AML-193 (cell line): ENCODE measurements around the gene MMP11.

Experiments
- DNase-seq, 2 experiments: peaks; one replicate each; lab custom pipeline; 2025; lab: John Stamatoyannopoulos, UW

MMP11 gene

GRCh38 chr22:23759566-23759965, 13.1 kb upstream of the MMP11 start:
- DNase-seq, result no peak

- no peak for DNase-seq
Measured at GRCh38 chr22:23760056-23760455, 12.6 kb upstream of the MMP11 start.

GRCh38 chr22:23762842-23763578, 9.6 kb upstream of the MMP11 start, which contains the start of gene C22orf15:
Gene C22orf15 (plus strand): TSS chr22:23762990. CDS start chr22:23763307, 317 bp downstream.
- DNase-seq, result no peak

DNA sequence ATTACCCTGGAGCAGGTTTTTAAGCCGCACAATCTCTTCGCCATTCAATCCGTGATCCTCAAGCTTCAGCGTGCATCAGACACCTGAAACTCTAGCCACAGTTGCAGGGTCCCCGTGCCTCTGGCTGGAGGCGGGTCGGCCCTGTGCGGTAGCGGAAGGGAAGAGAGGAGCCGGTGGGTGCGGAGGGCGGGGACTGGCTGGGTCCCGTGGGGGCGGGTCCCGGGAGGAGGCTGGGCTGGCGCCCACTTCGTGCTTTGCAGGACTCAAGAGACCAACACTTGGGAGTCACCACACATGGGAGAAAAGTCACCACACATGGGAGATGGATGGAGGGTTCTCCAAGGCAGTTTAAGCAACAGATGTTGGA, 9.1 kb upstream of the MMP11 start:
- DNase-seq, result no peak

DNA sequence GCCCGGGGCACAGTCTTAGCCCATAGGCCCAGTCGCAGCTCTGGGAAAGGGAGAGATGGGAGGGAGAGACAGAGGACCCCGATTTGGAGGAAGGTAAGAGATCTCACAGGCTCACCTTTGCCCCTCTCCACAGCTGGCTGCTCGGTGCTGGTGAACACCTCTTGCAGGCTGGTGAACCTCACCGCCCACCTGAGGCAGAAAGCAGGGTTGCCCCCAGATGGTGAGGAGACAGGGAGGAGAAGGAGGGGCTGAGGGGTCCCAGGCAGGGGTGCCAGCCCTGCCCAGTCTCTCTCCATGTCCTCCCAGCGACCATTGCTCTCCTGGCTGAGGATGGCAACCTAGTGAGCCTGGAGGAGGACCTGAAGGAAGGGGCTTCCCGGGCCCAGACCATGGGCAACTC, 8.7 kb upstream of the MMP11 start:
- DNase-seq, result no peak

DNA sequence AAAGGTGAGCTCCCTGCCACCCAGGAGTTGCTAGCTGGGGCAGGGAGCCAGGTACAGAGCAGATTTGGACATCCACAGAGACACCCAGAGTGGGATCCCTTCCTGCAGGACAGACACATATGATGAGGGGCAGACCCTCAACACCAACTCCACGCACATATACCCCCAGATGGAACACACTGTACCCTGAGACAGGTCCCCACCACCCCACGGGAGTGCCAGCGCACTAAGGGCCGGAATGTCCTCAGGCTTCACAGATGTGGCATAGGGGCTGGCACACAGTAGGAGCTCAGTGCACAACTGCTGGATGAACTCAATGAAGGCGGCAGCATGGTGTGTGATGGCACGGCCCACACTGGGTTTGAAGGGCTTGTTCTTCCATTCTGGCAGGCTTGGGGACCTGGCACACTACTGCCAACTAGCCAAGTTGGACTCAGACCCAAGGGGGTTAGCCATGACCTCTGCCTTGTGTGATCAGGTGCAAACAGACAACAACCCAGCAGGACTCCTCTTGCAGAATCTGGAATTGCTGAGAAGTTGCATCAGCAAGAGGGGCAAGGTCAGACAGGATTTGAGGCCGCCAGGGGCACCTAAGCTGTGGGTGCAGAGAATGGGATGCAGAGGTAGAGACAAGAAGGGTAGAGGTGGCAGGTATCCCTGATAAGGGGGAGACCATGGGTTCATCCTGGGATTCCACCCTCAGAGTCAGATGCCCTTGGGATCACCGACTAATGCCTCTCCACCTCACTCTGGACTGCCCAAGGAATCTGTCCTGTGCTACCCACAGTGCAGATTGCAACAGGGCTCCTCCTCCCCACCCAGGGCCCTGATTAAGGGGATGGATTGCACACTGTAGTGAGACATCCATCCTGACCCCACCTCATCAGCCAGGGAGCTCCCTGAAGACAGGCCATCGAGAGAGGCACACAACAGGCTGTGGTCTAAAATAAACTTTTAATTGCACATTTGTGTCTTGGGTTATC, 7.5 kb upstream of the MMP11 start:
- DNase-seq, result no peak

DNA sequence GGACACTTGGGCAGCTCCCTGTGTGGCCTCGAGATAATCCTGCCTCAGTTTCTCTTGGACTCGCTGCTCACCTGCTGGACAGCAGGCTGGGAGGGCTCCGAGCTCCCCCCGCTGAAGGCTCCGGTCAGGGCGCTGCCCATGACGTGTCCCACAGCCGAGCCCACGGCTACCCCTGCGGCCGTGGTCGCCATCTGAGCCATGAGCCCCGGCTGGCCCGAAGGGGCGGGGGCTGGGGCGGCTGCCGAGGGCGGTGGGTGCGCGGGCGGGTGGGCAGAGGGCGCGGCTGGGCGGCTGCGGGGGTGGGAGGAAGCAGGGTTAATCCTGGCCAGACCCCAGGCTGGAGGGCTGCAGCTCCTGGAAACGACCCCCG, 5.4 kb upstream of the MMP11 start:
- no peak for DNase-seq

- DNase-seq, result peak; percentile 64 to 66
Measured at GRCh38 chr22:23767673-23768548, 4.7 kb upstream of the MMP11 start, which contains the start of gene CHCHD10. Gene CHCHD10 (minus strand): TSS chr22:23767972. CDS start chr22:23767874, 98 bp downstream.

DNA sequence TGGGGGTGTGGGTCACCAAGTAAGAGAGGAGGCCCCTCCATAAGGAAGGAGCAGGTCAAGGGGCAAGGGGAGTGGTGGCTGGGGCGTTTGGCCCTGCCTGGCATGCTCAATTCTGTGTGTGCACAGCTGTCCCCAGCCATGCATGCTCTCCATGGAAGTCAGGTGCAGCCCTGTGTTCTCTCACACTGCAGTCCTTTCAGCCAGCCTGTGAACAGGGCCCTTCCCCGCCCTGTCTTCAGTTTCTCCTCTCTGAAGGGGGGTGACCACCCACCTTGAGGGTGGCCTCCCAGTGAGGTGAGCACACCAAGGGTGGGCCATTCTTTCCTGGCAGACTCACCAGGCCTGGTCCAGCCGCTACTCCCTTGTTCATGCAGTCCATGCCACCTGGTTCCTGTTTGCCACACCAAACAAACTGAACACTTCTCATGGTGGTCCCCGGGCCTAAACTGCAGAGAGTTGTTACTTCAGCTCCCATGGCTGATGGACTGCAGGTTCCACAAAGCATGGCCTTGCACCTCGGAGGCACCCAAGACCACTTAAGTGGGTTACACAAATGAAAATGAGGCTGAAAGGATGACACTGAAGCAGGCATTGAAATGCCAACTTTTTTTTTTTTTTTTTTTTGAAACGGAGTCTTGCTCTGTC, 3.2 kb upstream of the MMP11 start:
- no peak for DNase-seq

- DNase-seq, result no peak
Measured at GRCh38 chr22:23772315-23772648, 367 bp upstream of the MMP11 start.

GRCh38 chr22:23773483-23774113, 949 bp downstream of the MMP11 start:
- DNase-seq, result no peak

DNA sequence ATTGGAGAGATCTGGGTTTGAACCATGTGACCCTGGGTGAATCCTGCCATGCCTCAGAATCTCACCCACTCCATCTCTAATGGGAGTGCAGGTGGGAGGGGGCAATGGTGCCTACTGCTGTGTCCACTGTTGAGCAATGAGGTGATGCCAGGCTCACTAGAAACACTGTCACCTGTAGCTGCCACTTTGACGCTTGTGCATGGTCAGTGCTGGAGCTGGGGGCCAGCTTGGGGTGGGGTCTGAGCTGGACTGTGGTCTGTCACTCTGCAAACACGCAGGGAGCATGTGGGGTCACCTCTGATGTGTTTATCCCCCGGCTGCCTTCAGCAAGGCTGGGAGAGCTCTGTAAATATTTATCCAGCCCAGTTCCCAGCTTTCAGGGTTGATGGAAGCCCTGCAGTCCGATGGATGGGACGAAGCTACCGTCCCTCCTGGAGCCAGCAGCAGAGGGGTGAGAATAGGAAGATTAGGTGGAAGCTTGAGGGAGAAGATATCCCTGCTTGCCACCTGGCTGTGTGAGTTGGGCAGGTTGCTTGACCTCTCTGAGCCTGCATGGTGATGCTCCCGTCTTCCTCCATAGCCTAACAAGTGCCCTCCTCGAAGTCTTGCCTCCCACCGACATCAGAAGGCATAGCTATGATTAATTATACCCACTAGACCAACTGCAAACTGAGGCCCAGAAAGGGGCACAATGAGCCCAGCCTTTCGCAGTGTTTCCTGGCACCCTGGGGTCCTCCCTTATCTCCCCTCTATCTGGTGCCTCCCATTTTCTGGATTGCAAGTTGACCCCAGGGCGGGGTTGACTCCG, 1.7 kb downstream of the MMP11 start:
- no peak for DNase-seq

GRCh38 chr22:23774922-23775436, 2.3 kb downstream of the MMP11 start:
- DNase-seq, result no peak

DNA sequence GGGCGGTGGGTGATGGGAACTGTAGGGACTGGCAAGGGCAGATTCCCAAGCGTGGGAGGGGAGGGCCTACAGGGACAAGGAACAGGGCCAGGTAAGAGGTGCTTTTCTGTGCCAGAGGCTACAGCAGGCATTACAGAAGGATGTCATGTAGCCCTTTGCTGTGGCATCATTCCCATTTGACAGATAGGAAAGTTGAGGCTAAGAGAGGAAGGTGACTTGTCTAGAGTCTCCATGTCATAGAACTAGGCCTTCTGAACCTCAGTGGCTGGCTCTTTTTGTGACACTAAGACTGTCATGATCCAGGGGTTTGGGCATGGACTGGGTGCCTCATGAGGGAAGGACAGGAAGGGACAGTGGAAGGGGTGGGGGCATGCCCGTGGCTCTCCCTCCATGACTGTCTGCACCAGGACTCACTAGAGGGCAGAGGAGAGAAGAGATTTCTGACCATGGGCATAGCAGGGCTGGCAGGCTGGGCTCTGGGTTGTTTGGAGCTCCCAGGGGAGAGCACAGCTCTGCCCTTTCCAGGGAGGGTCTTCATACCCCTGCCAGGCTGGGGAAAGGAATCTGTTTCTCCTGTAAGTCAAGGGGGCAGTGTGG, 3.2 kb downstream of the MMP11 start:
- no peak for DNase-seq

GRCh38 chr22:23777776-23778576, 5.3 kb downstream of the MMP11 start:
- DNase-seq, result no peak

DNA sequence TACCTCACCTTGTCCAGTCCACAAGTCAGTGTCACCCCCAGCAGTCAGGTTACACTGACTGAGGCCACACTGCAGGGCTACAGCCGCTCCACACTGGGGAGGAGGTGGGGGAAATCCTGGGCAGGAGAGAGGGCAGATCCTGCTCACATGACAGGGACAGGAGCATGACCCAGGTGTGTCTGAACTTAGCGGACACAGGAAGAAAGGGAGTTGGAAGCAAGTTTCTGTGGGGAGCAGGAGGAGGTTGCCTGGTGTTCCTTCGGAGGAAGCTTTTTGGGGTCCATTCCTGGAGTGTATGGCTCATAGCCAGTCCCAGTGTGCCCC, 5.9 kb downstream of the MMP11 start:
- DNase-seq, result no peak

DNA sequence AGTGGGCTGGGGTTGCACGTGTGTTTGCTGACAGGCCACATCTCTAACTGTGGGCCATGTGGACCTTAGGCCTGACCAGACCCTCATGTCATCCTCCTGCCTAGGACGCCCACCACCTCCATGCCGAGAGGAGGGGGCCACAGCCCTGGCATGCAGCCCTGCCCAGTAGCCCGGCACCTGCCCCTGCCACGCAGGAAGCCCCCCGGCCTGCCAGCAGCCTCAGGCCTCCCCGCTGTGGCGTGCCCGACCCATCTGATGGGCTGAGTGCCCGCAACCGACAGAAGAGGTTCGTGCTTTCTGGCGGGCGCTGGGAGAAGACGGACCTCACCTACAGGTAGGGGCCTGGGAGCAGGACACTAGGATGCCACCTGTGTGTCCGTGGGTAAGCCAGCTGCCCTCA, 6.4 kb downstream of the MMP11 start:
- no peak for DNase-seq

GRCh38 chr22:23779731-23780130, 7.1 kb downstream of the MMP11 start:
- no peak for DNase-seq

GRCh38 chr22:23780146-23780748, 7.6 kb downstream of the MMP11 start:
- no peak for DNase-seq
